ENCODE data around the gene SMIM41.

- TF ChIP-seq POLR2A (IDR thresholded peaks at IDR 0.05; ENCODE audit: low read depth) (no peak), CTCF (IDR thresholded peaks at IDR 0.05) (no peak)
These were observed 16.2 kb upstream of the SMIM41 start for GRCh38 chr12:52063082-52063924.
